ENCODE results near the gene UBLCP1. TPM values are rescaled to one million over a fixed set of nuclear protein-coding genes. Genes with fewer than 3 reads are reported as not detected.

Gene UBLCP1
- total and polyA plus RNA-seq, 2 of the 8 experiments (the other 6 are each of a cell fraction or from before 2014, with no cell fraction given), result 13.0 to 40.9 TPM

- H3K27ac ChIP-seq (ENCODE audit: low read depth, low read length), result no peak overlapping the region
- H2AFZ ChIP-seq (ENCODE audit: low read length), result no peak overlapping the region
- H3K14ac ChIP-seq (ENCODE audit: insufficient read length), result no peak overlapping the region
- no peak overlapping the region for H2AK5ac ChIP-seq (ENCODE audit: low read depth, low read length)
- no peak overlapping the region for H3K18ac ChIP-seq (ENCODE audit: extremely low read depth, low read length)
- no peak overlapping the region for H2BK15ac ChIP-seq (ENCODE audit: low read length)
- CTCF ChIA-PET (ENCODE audit: partially characterized antibody), result interaction anchor here (0.6 kb wide), 1 partner anchor 24 kb away, joined by 3 read pairs; no protein-coding TSS in a partner anchor
- DNase-seq (ENCODE audit: low read depth in 1 of 2, low spot score in 2 of 2), result no peak
- no peak overlapping the region for H2BK12ac ChIP-seq (ENCODE audit: low read depth, low read length)
- H4K5ac ChIP-seq (ENCODE audit: insufficient read length, low read depth, low read length), result no peak overlapping the region
- FAIRE-seq, result no peak
- WGBS, 2 experiments (ENCODE audit: extremely low coverage in 1 of 2, insufficient coverage in 1 of 2, insufficient read length in 1 of 2, insufficient replicate concordance in 2 of 2, low coverage in 1 of 2, low lambda C conversion rate in 2 of 2, missing lambda C conversion rate in 1 of 2), result 67% methylated on average over 3 of the region's 3 CpGs; no CpG with 5 or more reads in 1 of the 2 experiments
- peaks cover 25 to 61% (median 49%) of the 10 kb centered on the region in 4 experiments for H3K27me3 ChIP-seq (replicated peaks in 1 of 4; ENCODE audit: control insufficient read depth in 3 of 4, extremely low read depth in 1 of 4, insufficient read depth in 3 of 4, low read length in 3 of 4)
- H3K9ac ChIP-seq (replicated peaks in 1 of 4; ENCODE audit: extremely low read depth in 1 of 4, low read depth in 3 of 4, low read length in 3 of 4), result no peak overlapping the region
- no peak overlapping the region for H3K23ac ChIP-seq (ENCODE audit: insufficient read length)
- H3K4me1 ChIP-seq (replicated peaks in 1 of 4; ENCODE audit: control insufficient read depth in 3 of 4, insufficient read depth in 4 of 4, low read length in 3 of 4), result peaks cover 0 to 2% (median 0%) of the 10 kb centered on the region in 4 experiments; a peak in 1 of 7 replicates
- no peak overlapping the region for H3K4ac ChIP-seq (replicated peaks; ENCODE audit: insufficient read length, low read depth, low read length)
- H3K23me2 ChIP-seq (ENCODE audit: low read depth, low read length), result no peaks in the 10 kb centered on the region
- no peaks in the 10 kb centered on the region for H3K36me3 ChIP-seq (ENCODE audit: control insufficient read depth in 2 of 4, insufficient read depth in 4 of 4, low read length in 3 of 4)
- H2BK120ac ChIP-seq (replicated peaks; ENCODE audit: low read depth, low read length), result no peak overlapping the region
- H2BK20ac ChIP-seq (ENCODE audit: low read length), result no peak overlapping the region
- H3K79me1 ChIP-seq (ENCODE audit: low read depth, low read length), result no peaks in the 10 kb centered on the region
- POLR2A ChIA-PET (ENCODE audit: partially characterized antibody), result no interaction called here
- no peak overlapping the region for H3K4me3 ChIP-seq (ENCODE audit: extremely low read depth in 1 of 4, insufficient read depth in 2 of 4, low read depth in 3 of 4, low read length in 4 of 4)
- H4K20me1 ChIP-seq (replicated peaks in 1 of 2; ENCODE audit: control insufficient read depth in 1 of 2, insufficient read depth in 2 of 2, low read length in 2 of 2), result peaks cover 0 to 4% of the 10 kb centered on the region in 2 experiments
- H3K9me3 ChIP-seq (ENCODE audit: insufficient read depth in 2 of 2, low read depth in 1 of 2, low read length in 1 of 2), result no peaks in the 10 kb centered on the region
- no peak overlapping the region for H3K56ac ChIP-seq (replicated peaks; ENCODE audit: insufficient read length, low read depth, low read length)
- no peak overlapping the region for H4K8ac ChIP-seq (ENCODE audit: extremely low read depth, insufficient read depth, low read length)
- no peak overlapping the region for H4K91ac ChIP-seq (replicated peaks; ENCODE audit: insufficient read length, low read length)
- TF ChIP-seq, protein P1, sequence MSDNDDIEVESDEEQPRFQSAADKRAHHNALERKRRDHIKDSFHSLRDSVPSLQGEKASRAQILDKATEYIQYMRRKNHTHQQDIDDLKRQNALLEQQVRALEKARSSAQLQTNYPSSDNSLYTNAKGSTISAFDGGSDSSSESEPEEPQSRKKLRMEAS (IDR thresholded peaks at IDR 0.05), result no peak
- TF ChIP-seq POLR2A (IDR thresholded peaks at IDR 0.05; ENCODE audit: control extremely low read depth in 1 of 2, low read depth in 2 of 2, low read length in 2 of 2), result no peak
- no peak for TF ChIP-seq SIN3A (conservative IDR thresholded peaks at IDR 0.05 in 1 of 2, IDR thresholded peaks at IDR 0.05 in 1 of 2; ENCODE audit: low read depth in 1 of 2, low read length in 2 of 2)
- TF ChIP-seq HDAC2 (IDR thresholded peaks at IDR 0.05; ENCODE audit: borderline replicate concordance in 1 of 2, low read depth in 2 of 2, low read length in 2 of 2), result no peak
- no peak for TF ChIP-seq BRCA1 (IDR thresholded peaks at IDR 0.05; ENCODE audit: low read depth, low read length)
- TF ChIP-seq BCL11A (IDR thresholded peaks at IDR 0.05; ENCODE audit: low read depth in 2 of 2, low read length in 2 of 2), result no peak
- no peak for TF ChIP-seq TAF1 (IDR thresholded peaks at IDR 0.05; ENCODE audit: low read depth, low read length)
- no peak for TF ChIP-seq YY1 (IDR thresholded peaks at IDR 0.05; ENCODE audit: low read depth, low read length)
- no peak for TF ChIP-seq SP4 (IDR thresholded peaks at IDR 0.05; ENCODE audit: low read length)
- TF ChIP-seq GTF2F1 (IDR thresholded peaks at IDR 0.05; ENCODE audit: borderline replicate concordance, low read depth, low read length), result no peak
- H3K79me2 ChIP-seq (ENCODE audit: control insufficient read depth in 1 of 2, insufficient read depth in 2 of 2, low read length in 2 of 2), result no peaks in the 10 kb centered on the region
- no peak overlapping the region for H3K4me2 ChIP-seq (ENCODE audit: insufficient read depth in 1 of 2, low read depth in 2 of 2, low read length in 2 of 2)
- no peak overlapping the region for H2BK5ac ChIP-seq (ENCODE audit: low read depth, low read length)
Observed at GRCh38 chr5:159227452-159227851, 35.6 kb upstream of the UBLCP1 start.

Data from H1 (cell line).